C4-2B (cell line): Measurements from ENCODE around the gene APP.
"Not testable (repeated sequence)": the region's sequence is repeated elsewhere in the genome, so short reads cannot be mapped to it uniquely, and the experiment has no call there.

ENCODE experiments used
- H3K27ac ChIP-seq: fragments of 450-650 bp; 2 replicates; pipeline ENCODE4 v1.5.1; 2017
- CTCF ChIP-seq: fragments of 450-650 bp; conservative IDR thresholded peaks from 2 replicates; pipeline ENCODE4 v1.5.1; 2017; ENCODE audit warnings: mild to moderate bottlenecking
- ZFX ChIP-seq: fragments of 450-650 bp; IDR thresholded peaks from 2 replicates; pipeline ENCODE4 v1.6.1; 2017

The APP gene

DNA sequence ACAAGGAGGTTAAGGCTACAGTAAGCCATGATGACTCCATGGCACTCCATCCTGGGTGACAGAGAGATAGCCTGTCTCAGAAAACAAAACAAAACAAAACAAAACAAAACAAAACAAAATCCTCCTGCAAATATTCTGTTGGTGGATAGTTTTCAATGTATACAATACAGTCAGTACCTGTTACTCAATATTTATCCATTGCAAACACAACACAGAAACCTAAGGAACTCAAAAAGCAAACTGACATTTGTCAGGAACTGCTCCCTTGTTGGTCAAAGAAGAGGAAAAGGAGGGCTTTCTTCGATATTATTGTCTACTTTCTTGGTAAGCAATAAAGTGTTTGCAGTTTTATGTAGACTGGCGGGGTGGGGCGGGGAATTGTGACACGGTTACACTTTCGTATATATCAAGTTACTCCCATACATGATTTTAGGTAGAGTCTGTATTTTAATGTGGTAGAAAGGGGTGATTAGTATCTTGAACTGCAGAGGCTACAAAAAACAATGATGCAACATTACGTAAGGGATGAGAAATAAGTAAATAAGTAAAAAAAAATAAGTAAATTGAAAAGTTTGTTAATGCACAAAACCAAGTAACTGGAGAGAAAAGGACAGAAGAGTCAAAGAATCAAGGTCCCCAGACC lies 31.8 kb downstream of the APP start:
- H3K27ac ChIP-seq: no peak overlapping the region; the same call in 1 of the 2 replicates
- TF ChIP-seq ZFX: no peak
- TF ChIP-seq CTCF: no peak

DNA sequence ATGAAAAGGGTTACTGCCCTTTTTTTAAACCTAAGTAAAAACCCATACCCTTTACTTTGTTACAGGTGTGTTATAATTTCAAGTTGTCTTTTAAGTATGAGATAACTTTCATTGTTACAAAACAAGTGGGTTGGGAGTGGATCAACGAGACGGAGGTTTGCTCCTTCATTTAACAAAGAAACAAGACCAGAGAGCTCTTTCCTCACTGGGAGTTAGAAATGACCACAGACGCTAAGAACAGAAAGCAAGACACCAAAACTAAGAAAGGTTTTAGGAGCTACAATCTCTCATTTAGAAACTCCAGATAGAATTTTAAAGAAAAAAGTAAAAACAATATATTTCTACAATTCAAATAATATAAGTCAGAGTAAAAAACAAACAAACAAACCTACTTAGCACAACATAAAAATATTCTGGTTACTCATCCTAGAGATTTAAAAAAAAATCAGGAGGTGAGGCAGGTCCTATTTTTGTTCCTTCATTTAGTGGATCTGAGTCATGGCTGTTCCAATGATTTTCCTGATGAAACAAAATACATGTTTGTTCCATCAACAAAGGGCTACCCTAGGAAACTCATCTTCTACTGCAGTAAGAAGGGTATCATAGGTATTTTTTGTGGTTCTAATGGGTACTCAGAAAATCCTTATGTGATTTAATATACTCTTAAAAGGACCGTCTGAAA lies 33.0 kb downstream of the APP start:
- TF ChIP-seq CTCF (no peak), ZFX (no peak)
- no peak overlapping the region for H3K27ac ChIP-seq

- TF ChIP-seq CTCF (no peak), ZFX (no peak)
- no peak overlapping the region for H3K27ac ChIP-seq
These were observed 33.9 kb downstream of the APP start for GRCh38 chr21:26136671-26137070.

- H3K27ac ChIP-seq: no peak overlapping the region
- TF ChIP-seq CTCF: no peak
- no peak for TF ChIP-seq ZFX
These were observed 35.0 kb downstream of the APP start for GRCh38 chr21:26135520-26135919.

DNA sequence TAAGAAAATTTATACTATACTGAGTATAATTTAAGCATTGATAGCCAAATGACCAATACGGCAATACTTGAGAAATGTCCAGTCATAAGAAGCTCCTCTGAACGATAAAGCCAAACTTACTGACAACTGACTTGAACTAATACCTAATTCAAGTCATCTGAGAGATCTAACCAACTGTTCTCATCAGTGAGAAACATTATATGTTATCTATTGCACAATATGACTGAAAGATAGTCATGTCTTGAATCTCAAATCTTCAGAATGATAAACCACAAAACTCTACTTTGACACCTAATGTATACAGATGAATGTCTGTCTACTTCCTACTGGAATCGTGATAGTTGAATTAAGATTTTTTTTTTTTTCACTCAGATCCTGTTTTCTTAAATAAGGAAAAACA lies 39.0 kb downstream of the APP start:
- no peak overlapping the region for H3K27ac ChIP-seq
- no peak for TF ChIP-seq ZFX
- no peak for TF ChIP-seq CTCF

GRCh38 chr21:26131053-26131452 lies 39.5 kb downstream of the APP start:
- H3K27ac ChIP-seq: not testable (repeated sequence)

GRCh38 chr21:26130249-26130881 lies 40.2 kb downstream of the APP start:
- H3K27ac ChIP-seq: no peak overlapping the region
- no peak for TF ChIP-seq ZFX
- no peak for TF ChIP-seq CTCF
